ENCODE data around the gene GFPT2. TPM values are rescaled to one million over a fixed set of nuclear protein-coding genes. Genes with fewer than 3 reads are reported as not detected.

Gene GFPT2
- total RNA-seq, 4 donors from 2014 or later = 2.1 to 5.5 (median 4.1) TPM

- intact Hi-C loops (cut with DNase I; ENCODE audit: low total_unique reads) = no loop called here
- Histone ChIP-seq H3K9me3 (no peaks in the 10 kb centered on the region), H3K27ac (no peak overlapping the region), H3K4me3 (no peak overlapping the region), H3K4me1 (peaks cover 2 to 5% of the 10 kb centered on the region in 2 donors), H3K27me3 (peaks cover 13 to 16% (median 15%) of the 10 kb centered on the region in 3 donors), H3K36me3 (no peaks in the 10 kb centered on the region)
- DNase-seq (no peak), ATAC-seq (no peak)
- TF ChIP-seq CTCF (IDR thresholded peaks at IDR 0.05 in 4 of 5, conservative IDR thresholded peaks at IDR 0.05 in 1 of 5) (no peak), POLR2A (IDR thresholded peaks at IDR 0.05) (no peak)
- in situ Hi-C loops (cut with MboI; ENCODE audit: low sequenced_read_pairs in 4 of 4) = no loop called here
These were observed 5.6 kb upstream of the GFPT2 start for GRCh38 chr5:180358694-180359093.

DNA sequence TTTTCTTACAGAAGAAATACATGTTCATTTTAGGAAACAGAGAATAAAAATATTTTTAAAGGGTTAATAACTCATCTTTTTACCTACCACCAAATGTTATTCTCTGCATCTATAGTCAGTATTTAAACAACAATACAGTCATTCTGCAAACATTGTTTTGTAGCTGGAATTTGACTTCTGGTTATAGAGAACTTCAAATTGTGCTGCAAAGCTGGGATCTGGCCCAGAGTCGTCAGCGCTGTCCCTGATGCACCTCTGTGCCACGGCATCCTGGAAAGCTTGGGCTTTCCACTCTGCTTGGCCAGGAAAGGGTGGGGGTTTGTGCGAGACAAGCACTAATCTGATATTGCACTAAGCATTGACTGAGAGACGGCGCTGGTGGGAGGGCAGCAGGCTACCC is 5.0 kb upstream of the GFPT2 start:
- intact Hi-C loops (cut with DNase I; ENCODE audit: low total_unique reads) (no loop called here), in situ Hi-C loops (cut with MboI; ENCODE audit: low sequenced_read_pairs in 4 of 4) (no loop called here)
- TF ChIP-seq POLR2A (IDR thresholded peaks at IDR 0.05) = no peak
- no peak for ATAC-seq
- H3K27me3 ChIP-seq = peaks cover 18 to 21% (median 20%) of the 10 kb centered on the region in 3 donors
- H3K9me3 ChIP-seq = no peaks in the 10 kb centered on the region
- no peak for DNase-seq
- no peaks in the 10 kb centered on the region for H3K36me3 ChIP-seq
- H3K27ac ChIP-seq = no peak overlapping the region
- H3K4me1 ChIP-seq = peaks cover 2 to 9% of the 10 kb centered on the region in 2 donors
- H3K4me3 ChIP-seq = no peak overlapping the region

DNA sequence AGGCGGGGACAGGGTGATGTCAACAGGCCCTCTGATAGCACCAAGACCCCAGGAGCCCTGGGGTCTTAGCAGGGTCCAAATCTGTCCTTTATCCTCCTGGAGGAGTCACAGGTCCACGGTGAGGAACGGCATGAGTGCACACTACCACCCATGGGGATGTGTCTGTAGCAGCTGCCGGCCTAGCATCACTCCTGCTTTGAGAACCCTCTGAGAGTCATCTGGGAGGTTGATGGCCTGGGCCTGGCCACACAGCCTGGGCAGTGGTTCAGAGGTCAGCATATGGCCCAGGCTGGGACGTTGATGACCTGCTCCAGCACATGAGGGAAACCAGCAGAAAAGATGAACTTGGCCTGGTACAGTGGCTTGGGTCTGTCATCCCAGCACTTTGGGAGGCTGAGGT is 1.8 kb upstream of the GFPT2 start:
- no peak overlapping the region for H3K4me3 ChIP-seq
- DNase-seq = no peak
- no peak for TF ChIP-seq POLR2A (IDR thresholded peaks at IDR 0.05)
- TF ChIP-seq CTCF (IDR thresholded peaks at IDR 0.05 in 4 of 5, conservative IDR thresholded peaks at IDR 0.05 in 1 of 5) = no peak
- H3K27me3 ChIP-seq = peaks cover 32 to 39% (median 37%) of the 10 kb centered on the region in 3 donors
- intact Hi-C loops (cut with DNase I; ENCODE audit: low total_unique reads) = no loop called here
- H3K36me3 ChIP-seq = no peaks in the 10 kb centered on the region
- H3K4me1 ChIP-seq = peaks cover 5 to 9% of the 10 kb centered on the region in 2 donors
- H3K9me3 ChIP-seq = no peaks in the 10 kb centered on the region
- ATAC-seq = no peak
- in situ Hi-C loops (cut with MboI; ENCODE audit: low sequenced_read_pairs in 4 of 4) = no loop called here
- no peak overlapping the region for H3K27ac ChIP-seq

DNA sequence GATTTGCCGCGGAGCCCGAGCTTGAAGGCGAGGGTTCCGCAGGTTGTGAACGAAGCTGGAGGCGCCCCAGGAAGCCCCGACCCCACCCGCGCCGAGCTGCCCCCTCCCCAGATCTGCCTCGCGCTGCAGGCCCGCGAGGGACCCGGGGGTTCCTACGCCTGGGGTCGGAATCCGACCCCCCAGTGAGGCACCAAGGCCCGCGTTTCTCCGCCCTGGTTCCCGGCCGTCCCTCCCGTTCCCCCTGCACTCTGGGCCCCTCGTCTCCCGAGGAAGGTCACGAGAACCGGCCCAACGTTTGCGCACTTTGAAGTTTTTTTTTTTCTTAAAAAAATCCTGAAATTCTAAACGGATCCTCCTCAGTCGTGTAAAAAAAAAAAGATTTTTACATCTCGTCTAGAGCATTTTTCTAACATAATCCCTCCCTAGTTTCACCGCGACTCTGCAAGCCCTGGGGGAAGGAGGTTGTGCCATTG is 880 bp upstream of the GFPT2 start:
- no peaks in the 10 kb centered on the region for H3K36me3 ChIP-seq
- ATAC-seq (no peak), DNase-seq (no peak)

More for the DNA sequence above, 880 bp upstream of the GFPT2 start:
- Histone ChIP-seq H3K27me3 (peaks cover 32 to 39% (median 37%) of the 10 kb centered on the region in 3 donors), H3K27ac (peak overlapping the region in 1 of 4 donors; percentile 44), H3K4me3 (peak overlapping the region; percentile 56 to 73 (median 66)), H3K9me3 (no peaks in the 10 kb centered on the region), H3K4me1 (peaks cover 5 to 9% of the 10 kb centered on the region in 2 donors)
- in situ Hi-C loops (cut with MboI; ENCODE audit: low sequenced_read_pairs in 4 of 4) (no loop called here), intact Hi-C loops (cut with DNase I; ENCODE audit: low total_unique reads) (loop anchor here (2.0 kb wide), 1 partner anchor 61 kb away; the partner anchor contains the start of gene MAPK9)
- TF ChIP-seq CTCF (IDR thresholded peaks at IDR 0.05 in 4 of 5, conservative IDR thresholded peaks at IDR 0.05 in 1 of 5) (no peak), POLR2A (IDR thresholded peaks at IDR 0.05) (no peak)

Data from gastrocnemius medialis (tissue), 4 donors.